Ascending aorta (tissue), 2 donors: Measurements from ENCODE around the gene R3HDM4. TPM values are rescaled to one million over a fixed set of nuclear protein-coding genes. Genes with fewer than 3 reads are reported as not detected.

ENCODE experiments used
- DNase-seq, 2 donors: peaks; one replicate each; pipeline ENCODE4 v3.0.0-alpha.2; 2019; ENCODE audit warnings: low spot score in 2 of 2
- H3K27ac ChIP-seq, 2 donors: fragments of 200-600 bp; sonication (generic); one replicate each; pipeline ENCODE4 v1.5.1; 2016 to 2017; ENCODE audit warnings: mild to moderate bottlenecking in 1 of 2
- H3K27me3 ChIP-seq: fragments of 200-600 bp; sonication (generic); one replicate; pipeline ENCODE4 v1.5.1; 2017
- H3K36me3 ChIP-seq, 2 donors: fragments of 200-600 bp; sonication (generic); one replicate each; pipeline ENCODE4 v1.5.1; 2016
- H3K4me1 ChIP-seq, 2 donors: fragments of 200-600 bp; sonication (generic); one replicate each; pipeline ENCODE4 v1.5.1; 2016 to 2017; ENCODE audit warnings: mild to moderate bottlenecking in 1 of 2
- H3K4me3 ChIP-seq, 2 donors: fragments of 200-600 bp; sonication (generic); one replicate each; pipeline ENCODE4 v1.5.1; 2016 to 2017; ENCODE audit warnings: mild to moderate bottlenecking in 1 of 2
- H3K9me3 ChIP-seq, 2 donors: fragments of 200-600 bp; sonication (generic); one replicate each; pipeline ENCODE4 v1.5.1; 2016
- intact Hi-C: fragments of 100-400 bp; cut with DNase I; formaldehyde crosslinking; loops from one replicate; pipeline ENCODE4 v1.15.1; 2023
- total RNA-seq: library from RNA; depleted of rRNA; stranded (reverse); fragments of >200 nt; gene quantifications from one replicate; pipeline ENCODE4 v1.1.0, GENCODE V29; 2016
- TF ChIP-seq, protein P1 (sequence below), 3 experiments: fragments of 200-600 bp in 2 of 3; fragments of 450-650 bp in 1 of 3; sonication (generic) in 2 of 3; IDR thresholded peaks; one replicate each; pipeline ENCODE4 v1.5.1; 2016 to 2019; ENCODE audit warnings: antibody characterized with exemption in 3 of 3, mild to moderate bottlenecking in 1 of 3, moderate library complexity in 1 of 3

R3HDM4 gene
- total RNA-seq, 1 donor from 2014 or later = 81.5 TPM

DNA sequence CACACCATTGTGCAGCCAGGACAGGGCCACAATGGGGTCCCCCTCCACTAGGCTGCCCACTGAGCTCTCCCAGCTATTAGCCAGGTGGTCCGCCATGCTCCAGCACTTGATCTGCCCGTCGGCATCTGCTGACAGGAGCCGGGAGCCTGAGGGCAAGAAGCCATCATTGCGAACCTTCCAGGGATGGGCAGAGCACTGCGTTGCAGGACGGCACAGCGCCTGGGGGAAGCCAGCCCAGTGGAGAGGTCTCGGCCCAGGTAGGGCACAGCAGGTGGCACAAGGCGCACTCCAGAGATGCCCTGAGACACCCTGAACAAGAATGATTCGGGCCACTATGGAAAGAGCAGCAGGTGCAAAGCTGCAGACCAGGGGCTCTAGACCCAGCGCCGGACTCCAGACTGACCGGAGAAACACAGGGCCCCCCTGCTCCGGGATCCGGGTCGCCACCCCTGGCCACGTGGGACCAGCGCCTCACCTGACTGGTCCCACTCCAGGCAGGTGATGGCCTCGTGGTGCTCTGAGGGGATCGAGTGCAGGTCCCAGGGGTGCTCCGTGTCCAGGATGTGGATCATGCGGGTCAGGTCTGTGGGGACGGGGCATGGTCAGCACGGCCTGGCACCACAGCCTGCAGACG lies 23.2 kb downstream of the R3HDM4 start:
- Histone ChIP-seq H3K36me3 (peaks cover 35 to 36% of the 10 kb centered on the region in 2 donors), H3K4me1 (peaks cover 4 to 6% of the 10 kb centered on the region in 2 donors), H3K27ac (no peak overlapping the region), H3K4me3 (no peak overlapping the region), H3K27me3 (no peaks in the 10 kb centered on the region), H3K9me3 (no peaks in the 10 kb centered on the region)
- TF ChIP-seq, protein P1, sequence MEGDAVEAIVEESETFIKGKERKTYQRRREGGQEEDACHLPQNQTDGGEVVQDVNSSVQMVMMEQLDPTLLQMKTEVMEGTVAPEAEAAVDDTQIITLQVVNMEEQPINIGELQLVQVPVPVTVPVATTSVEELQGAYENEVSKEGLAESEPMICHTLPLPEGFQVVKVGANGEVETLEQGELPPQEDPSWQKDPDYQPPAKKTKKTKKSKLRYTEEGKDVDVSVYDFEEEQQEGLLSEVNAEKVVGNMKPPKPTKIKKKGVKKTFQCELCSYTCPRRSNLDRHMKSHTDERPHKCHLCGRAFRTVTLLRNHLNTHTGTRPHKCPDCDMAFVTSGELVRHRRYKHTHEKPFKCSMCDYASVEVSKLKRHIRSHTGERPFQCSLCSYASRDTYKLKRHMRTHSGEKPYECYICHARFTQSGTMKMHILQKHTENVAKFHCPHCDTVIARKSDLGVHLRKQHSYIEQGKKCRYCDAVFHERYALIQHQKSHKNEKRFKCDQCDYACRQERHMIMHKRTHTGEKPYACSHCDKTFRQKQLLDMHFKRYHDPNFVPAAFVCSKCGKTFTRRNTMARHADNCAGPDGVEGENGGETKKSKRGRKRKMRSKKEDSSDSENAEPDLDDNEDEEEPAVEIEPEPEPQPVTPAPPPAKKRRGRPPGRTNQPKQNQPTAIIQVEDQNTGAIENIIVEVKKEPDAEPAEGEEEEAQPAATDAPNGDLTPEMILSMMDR (IDR thresholded peaks at IDR 0.05) = no peak
- no peak for DNase-seq
- intact Hi-C loops = no loop called here

DNA sequence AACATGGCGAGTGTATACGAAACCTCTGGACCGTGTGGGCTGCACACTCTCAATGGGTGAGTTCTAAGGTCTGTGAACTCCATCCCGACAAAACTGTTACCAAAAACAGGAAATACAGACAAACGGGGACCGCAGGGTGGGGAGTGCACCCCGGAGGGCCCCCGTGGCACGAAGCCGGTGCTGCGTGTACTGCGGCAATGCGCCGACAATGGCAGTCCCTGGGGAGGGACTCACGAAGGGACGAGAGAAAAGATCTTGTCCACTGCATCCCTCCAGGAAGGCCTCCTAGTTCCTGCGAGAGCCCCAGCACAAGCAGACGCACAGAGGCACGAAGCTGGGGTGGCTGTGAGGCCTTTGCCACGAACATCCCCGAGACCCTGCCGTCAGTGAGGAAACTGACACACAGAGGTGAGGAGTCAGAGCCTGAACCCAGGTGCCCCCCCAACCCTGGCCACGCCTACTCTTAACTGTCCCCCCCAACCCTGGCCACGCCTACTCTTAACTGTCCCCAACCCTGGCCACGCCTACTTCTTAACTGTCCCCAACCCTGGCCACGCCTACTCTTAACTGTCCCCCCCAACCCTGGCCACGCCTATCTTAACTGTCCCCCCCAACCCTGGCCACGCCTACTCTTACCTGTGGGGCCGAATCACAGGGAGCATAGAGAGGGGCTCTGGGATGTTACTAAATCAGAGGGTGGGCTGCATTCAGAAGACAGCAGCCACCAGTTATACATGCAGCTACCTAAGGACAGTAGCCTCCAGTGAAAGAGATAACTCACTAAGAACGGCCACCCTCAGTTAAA lies 24.2 kb downstream of the R3HDM4 start:
- TF ChIP-seq, protein P1 (IDR thresholded peaks at IDR 0.05) = no peak
- H3K4me3 ChIP-seq = no peak overlapping the region
- peaks cover 42 to 45% of the 10 kb centered on the region in 2 donors for H3K36me3 ChIP-seq
- intact Hi-C loops = no loop called here
- no peak overlapping the region for H3K27ac ChIP-seq
- no peaks in the 10 kb centered on the region for H3K9me3 ChIP-seq
- H3K4me1 ChIP-seq = peaks cover 4 to 6% of the 10 kb centered on the region in 2 donors
- H3K27me3 ChIP-seq = no peaks in the 10 kb centered on the region
- DNase-seq = no peak

- H3K36me3 ChIP-seq = peaks cover 46 to 56% of the 10 kb centered on the region in 2 donors
- DNase-seq = no peak
- peaks cover 4 to 6% of the 10 kb centered on the region in 2 donors for H3K4me1 ChIP-seq
- intact Hi-C loops = no loop called here
- H3K4me3 ChIP-seq = no peak overlapping the region
- H3K27ac ChIP-seq = no peak overlapping the region
- H3K27me3 ChIP-seq = no peaks in the 10 kb centered on the region
- no peaks in the 10 kb centered on the region for H3K9me3 ChIP-seq
- TF ChIP-seq, protein P1 (IDR thresholded peaks at IDR 0.05) = no peak
Observed at GRCh38 chr19:887599-887998, 25.4 kb downstream of the R3HDM4 start.

DNA sequence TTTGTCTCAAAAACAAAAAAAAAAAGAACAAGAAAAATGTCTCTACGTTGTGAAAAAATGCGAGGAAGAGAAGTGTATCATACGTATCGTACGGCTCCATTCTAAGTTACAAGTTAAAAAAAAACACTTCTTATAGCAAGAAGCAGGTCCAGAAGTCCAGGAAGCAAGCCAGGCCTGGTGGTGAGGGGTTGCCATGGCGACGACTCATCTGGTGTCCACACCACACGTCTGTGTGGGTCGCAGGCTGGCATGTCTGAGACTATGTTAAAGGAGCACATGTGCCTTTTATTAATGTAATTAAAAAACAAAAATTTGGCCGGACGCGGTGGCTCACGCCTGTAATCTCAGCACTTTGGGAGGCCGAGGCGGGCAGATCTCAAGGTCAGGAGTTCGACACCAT lies 25.9 kb downstream of the R3HDM4 start:
- intact Hi-C loops = no loop called here
- Histone ChIP-seq H3K4me1 (peaks cover 2 to 3% of the 10 kb centered on the region in 2 donors), H3K4me3 (no peak overlapping the region), H3K36me3 (peaks cover 50 to 61% of the 10 kb centered on the region in 2 donors), H3K27ac (no peak overlapping the region), H3K9me3 (no peaks in the 10 kb centered on the region), H3K27me3 (no peaks in the 10 kb centered on the region)
- DNase-seq = no peak
- TF ChIP-seq, protein P1 (IDR thresholded peaks at IDR 0.05) = no peak

DNA sequence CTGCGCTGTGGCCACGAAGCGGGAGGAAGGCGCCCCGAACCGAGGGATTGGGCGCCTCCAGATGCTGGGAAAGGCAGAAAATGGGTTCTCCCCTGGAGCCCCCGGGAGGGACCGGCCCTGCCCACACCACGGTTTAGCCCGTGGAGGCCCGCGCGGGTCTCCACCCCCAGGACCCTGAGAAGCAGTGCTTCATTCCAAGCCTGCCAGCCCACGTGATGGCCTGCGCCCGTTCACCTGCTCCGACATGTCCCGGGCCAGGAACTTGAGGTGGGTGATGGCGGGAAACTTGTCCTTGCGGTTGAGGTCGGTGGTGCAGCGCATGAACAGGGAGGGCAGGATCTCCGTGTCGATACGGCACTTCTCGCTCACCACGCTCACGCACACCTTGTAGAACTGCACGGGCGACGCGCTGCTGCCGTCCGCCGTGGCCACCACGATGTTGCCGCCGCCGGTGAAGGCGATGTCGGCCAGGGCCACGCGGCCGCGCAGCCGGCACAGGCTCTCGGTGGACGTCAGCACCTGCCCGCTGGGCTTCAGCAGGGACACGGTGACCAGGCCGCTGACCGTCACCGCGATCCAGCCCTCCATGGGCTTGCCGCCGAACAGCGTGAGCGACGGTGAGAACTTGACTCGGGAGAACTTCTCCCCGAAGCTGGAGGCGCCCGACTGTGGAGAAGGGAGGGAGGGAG lies 27.3 kb downstream of the R3HDM4 start:
- no peak overlapping the region for H3K27ac ChIP-seq
- TF ChIP-seq, protein P1 (IDR thresholded peaks at IDR 0.05) = no peak
- H3K4me1 ChIP-seq = no peaks in the 10 kb centered on the region
- H3K4me3 ChIP-seq = no peak overlapping the region
- H3K9me3 ChIP-seq = no peaks in the 10 kb centered on the region
- intact Hi-C loops = no loop called here
- H3K36me3 ChIP-seq = peaks cover 59 to 75% of the 10 kb centered on the region in 2 donors
- DNase-seq = no peak
- H3K27me3 ChIP-seq = no peaks in the 10 kb centered on the region
